GM21825 (cell line): ENCODE results near the gene TNFSF13.
A peak's percentile ranks its signal among the peaks of the same experiment; 100 is the strongest.

Experiments used
- ATAC-seq: cut with Tn5 transposase; IDR thresholded peaks from one replicate; pipeline ENCODE4 v1.9.1; 2021; ENCODE audit warnings: mild to moderate bottlenecking, moderate library complexity; ENCODE audit not compliant: unreplicated experiment

TNFSF13 gene

DNA sequence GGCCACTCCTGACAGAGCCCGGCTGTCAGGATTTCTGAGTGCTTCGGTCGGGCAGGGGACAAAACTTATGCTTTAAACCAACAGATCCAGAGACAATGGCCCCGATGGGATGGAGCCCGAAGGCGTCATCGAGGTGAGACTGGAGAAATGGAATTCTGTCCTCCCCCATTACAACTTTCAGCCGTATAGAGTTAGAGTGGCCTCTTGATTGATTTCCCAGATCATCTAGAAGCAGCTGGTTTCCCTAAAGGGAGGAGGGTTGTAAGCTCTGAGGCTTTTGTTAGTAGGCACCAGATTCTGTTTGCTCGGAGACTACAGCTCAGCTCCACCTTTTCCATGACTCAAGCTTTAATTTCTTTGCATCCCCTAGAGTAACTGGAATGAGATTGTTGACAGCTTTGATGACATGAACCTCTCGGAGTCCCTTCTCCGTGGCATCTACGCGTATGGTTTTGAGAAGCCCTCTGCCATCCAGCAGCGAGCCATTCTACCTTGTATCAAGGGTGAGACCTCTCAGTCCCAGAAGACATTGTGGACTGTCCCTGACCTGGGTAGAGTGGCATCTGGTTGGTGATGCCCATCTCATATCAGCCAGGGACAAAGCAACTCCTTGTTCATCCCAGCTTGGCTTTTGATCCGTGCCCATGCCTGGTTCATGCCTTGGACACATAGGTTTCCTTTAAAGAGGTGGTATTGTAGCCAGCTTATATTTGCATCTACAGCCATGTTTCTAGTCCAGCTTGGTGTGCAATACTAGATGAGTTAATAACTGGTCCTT, 15.8 kb downstream of the TNFSF13 start:
- ATAC-seq = no peak

DNA sequence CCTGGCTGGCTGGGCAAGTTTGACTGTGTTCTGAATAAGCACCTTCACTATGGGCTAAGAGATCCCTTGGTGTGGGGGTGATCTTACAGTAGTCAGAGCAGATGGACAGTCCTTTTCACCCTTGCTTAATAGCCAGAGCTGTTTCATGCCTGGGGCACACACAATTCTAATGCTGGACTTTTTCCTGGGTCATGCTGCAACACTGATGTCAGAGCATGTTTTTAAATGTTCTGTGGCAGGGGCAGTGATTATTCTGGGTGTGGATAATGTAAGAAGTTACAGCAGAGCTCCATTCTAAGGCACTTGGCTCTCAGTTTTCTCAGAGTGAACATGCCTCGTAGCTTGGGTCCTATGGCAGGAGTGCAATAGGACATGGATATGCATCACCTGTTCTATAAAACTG, 16.9 kb downstream of the TNFSF13 start:
- no peak for ATAC-seq

DNA sequence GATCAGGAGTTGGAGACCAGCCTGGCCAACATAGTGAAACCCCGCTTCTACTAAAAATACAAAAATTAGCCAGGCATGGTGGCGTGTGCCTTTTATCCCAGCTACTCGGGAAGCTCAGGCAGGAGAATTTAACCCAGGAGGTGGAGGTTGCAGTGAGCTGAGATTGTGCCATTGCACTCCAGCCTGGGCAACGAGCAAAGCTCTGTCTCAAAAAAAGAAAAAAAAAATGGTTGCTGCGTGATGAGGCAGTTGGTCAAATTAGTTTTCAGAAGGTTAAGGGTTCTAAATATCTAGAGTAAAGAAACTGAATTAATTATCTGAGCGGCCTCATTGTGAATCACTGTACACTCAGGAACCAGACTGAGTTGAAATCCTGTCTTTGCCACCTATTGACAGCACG, 17.4 kb downstream of the TNFSF13 start:
- ATAC-seq = no peak

- ATAC-seq = no peak
These were observed 17.9 kb downstream of the TNFSF13 start for GRCh38 chr17:7576432-7576937.

DNA sequence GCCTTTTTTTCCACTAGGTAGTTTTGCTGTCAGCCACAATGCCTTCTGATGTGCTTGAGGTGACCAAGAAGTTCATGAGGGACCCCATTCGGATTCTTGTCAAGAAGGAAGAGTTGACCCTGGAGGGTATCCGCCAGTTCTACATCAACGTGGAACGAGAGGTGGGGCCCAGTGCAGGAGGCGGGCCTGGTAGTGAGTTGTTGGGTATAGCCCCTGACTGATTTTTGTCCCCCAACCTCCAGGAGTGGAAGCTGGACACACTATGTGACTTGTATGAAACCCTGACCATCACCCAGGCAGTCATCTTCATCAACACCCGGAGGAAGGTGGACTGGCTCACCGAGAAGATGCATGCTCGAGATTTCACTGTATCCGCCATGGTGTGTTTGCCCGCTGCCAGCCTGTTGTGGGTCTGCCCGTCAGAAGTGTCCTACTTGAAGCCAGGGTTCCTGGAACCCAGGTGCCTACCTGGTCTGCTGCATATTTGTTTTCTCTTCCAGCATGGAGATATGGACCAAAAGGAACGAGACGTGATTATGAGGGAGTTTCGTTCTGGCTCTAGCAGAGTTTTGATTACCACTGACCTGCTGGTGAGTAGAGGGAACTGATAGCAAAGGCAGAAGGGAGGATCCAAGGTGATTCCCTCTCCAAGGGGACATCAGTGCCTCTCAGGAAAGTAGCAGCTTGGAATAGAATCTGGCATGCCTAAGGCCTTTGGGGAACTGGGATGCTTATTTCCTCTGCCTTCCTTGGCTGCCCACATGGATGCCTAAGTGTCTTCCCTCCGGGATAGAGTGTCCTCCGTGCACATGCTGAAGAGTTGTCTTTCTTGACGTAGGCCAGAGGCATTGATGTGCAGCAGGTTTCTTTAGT, 19.0 kb downstream of the TNFSF13 start:
- no peak for ATAC-seq

- ATAC-seq = peak; percentile 45
These were observed 20.7 kb downstream of the TNFSF13 start, which contains the start of gene CD68 for GRCh38 chr17:7579001-7579833. CD68 (plus strand) TSS chr17:7579638; CDS start chr17:7579678, 40 bp downstream.

GRCh38 chr17:7579834-7580603, 21.5 kb downstream of the TNFSF13 start:
- ATAC-seq = no peak

DNA sequence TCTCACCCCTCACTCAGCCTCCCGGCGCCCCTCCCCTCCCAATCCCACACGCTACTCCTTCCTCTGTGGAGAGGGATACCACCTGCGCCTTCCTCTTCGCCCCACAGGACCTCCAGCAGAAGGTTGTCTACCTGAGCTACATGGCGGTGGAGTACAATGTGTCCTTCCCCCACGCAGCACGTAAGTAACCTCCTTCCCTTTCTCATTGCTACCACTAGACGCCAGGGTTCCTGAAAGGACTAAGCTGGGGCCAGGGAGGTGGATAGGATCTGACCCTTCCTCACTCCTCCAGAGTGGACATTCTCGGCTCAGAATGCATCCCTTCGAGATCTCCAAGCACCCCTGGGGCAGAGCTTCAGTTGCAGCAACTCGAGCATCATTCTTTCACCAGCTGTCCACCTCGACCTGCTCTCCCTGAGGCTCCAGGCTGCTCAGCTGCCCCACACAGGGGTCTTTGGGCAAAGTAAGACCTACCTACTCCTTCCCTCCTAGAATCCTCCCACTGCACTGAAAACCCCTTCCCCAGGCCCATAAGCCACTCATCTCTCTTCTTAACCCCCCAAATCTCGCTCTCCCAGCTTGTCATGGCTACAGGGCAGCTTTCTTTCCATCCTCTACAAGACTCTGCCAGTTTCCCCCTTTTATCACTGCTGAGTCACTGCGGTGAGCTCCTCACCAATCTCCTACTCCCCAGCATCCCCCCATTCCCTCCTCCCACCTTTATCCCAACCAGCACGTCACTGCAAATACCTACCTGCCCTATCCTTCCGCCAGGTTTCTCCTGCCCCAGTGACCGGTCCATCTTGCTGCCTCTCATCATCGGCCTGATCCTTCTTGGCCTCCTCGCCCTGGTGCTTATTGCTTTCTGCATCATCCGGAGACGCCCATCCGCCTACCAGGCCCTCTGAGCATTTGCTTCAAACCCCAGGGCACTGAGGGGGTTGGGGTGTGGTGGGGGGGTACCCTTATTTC, 22.3 kb downstream of the TNFSF13 start:
- ATAC-seq = no peak

DNA sequence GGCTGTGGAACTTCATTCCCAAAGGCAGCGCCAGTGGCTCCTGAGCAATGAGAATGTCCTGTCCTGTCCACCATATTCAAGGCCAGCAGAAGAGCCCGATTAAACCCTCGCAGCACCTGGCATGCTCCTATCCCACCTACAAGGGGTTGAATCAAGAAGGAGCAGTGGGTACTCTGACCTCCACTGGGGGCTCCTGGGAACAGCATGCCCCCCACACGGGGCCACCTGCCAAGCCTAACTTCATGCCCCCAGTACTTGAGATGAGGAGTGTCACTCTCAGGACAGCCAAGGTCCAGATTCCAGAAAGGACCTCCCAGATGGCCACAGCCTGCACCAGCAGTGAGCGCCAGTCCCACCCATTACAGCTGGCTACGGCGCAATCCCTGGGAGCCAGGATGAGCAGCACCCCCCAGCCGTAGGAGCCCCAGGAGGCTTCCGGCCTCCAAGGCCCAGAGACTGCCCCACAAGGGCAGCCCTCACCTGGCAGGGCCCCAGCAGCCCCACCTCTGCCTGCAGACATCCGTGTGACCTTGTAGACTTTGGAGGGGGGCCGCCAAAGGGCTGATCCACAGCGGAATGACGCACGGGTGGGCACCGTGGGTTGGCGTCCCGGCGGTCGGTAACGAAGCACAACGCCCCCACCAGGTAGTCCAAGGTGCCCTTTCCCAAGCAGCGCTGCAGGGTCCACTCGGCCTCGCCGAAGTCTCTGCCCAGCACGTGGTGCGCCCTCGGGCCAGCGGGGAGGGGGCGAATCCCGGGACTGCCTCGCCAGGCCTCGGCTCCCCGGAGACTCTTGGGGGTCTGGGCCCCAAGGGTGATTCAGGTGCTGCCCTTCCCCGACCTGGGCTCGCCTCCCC, 24.1 kb downstream of the TNFSF13 start:
- no peak for ATAC-seq

GRCh38 chr17:7583253-7584109, 24.9 kb downstream of the TNFSF13 start, which contains the start of gene MPDU1:
MPDU1 (plus strand) TSS chr17:7583852; CDS start chr17:7583863, 11 bp downstream.
- ATAC-seq = peak; percentile 48

DNA sequence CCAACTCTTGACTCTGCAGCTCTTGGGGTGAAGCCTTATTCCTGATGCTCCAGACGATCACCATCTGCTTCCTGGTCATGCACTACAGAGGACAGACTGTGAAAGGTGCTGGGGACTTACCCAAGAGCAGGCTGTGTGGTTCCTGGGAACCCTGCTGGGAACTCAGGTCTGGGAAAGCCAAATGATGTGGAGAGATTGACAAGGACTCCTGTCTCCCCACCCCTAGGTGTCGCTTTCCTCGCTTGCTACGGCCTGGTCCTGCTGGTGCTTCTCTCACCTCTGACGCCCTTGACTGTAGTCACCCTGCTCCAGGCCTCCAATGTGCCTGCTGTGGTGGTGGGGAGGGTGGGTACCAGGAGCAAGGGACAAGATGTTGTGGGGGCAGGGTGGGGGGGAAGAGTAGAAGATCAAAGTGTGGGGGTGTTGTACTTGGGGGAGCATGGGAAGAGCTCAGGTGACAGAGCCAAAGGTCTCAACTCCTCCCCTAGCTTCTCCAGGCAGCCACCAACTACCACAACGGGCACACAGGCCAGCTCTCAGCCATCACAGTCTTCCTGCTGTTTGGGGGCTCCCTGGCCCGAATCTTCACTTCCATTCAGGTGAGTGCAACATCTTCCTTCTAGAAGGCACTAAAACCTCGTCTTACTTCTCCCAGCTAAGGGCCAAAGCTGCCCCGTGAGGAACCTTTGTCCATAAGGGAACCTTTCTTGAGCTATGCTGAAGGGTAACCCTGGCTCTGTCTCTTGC, 28.3 kb downstream of the TNFSF13 start:
- ATAC-seq = no peak

DNA sequence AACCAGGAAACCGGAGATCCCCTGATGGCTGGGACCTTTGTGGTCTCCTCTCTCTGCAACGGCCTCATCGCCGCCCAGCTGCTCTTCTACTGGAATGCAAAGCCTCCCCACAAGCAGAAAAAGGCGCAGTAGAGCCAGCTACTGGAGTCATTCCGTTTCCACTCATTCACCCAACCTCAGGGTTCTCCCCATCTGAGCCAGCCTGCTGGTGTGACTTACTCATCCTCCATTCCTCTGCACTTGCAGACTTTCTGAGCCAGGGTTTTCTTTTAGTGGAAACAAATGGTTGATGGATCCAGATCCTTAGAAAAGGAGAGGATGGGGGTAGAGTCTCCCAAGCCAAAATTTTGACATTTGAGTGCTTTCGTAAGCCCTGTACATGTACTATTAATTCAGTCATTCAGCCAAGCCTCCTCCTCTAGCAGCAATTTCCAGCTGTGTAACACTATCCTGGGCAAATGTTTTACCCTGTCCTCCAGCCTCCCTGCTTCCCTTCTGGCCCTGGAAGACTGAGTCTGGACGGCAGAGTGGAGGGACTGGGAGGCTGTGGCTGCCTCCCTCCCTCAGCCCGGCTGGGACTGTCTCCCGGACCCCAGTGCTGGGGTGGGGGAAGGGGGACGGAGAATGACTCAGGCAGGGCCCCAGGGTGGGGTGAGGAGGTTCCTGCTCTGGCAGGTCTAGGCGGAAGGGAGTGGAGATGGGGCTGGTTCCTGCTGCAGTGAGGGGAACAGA, 29.0 kb downstream of the TNFSF13 start:
- ATAC-seq = no peak

GRCh38 chr17:7588553-7589203, 30.1 kb downstream of the TNFSF13 start:
- ATAC-seq = no peak

- ATAC-seq = no peak
These were observed 30.8 kb downstream of the TNFSF13 start for GRCh38 chr17:7589204-7589868.
